Measurements from ENCODE around the gene PYGB.

Gene PYGB

GRCh38 chr20:25274481-25274880 lies 26.6 kb downstream of the PYGB start:
- no peak for DNase-seq (ENCODE audit: low read depth)
- no peak overlapping the region for H3K4me3 ChIP-seq (ENCODE audit: low read depth, low read length)
- TF ChIP-seq CTCF (conservative IDR thresholded peaks at IDR 0.05; ENCODE audit: low read depth, low read length), result no peak

GRCh38 chr20:25274891-25275812 lies 27.3 kb downstream of the PYGB start:
- H3K4me3 ChIP-seq (ENCODE audit: low read depth, low read length), result no peak overlapping the region
- no peak for TF ChIP-seq CTCF (conservative IDR thresholded peaks at IDR 0.05; ENCODE audit: low read depth, low read length)
- DNase-seq (ENCODE audit: low read depth), result no peak

- no peak overlapping the region for H3K4me3 ChIP-seq (ENCODE audit: low read depth, low read length)
- no peak for DNase-seq (ENCODE audit: low read depth)
- TF ChIP-seq CTCF (conservative IDR thresholded peaks at IDR 0.05; ENCODE audit: low read depth, low read length), result no peak
Observed at GRCh38 chr20:25275813-25276532, 28.1 kb downstream of the PYGB start.

GRCh38 chr20:25276533-25277050 lies 28.7 kb downstream of the PYGB start:
- H3K4me3 ChIP-seq (ENCODE audit: low read depth, low read length), result no peak overlapping the region
- no peak for TF ChIP-seq CTCF (conservative IDR thresholded peaks at IDR 0.05; ENCODE audit: low read depth, low read length)
- DNase-seq (ENCODE audit: low read depth), result no peak

- DNase-seq (ENCODE audit: low read depth), result no peak
- TF ChIP-seq CTCF (conservative IDR thresholded peaks at IDR 0.05; ENCODE audit: low read depth, low read length), result no peak
Observed at GRCh38 chr20:25277051-25277801, 29.3 kb downstream of the PYGB start.

GRCh38 chr20:25277941-25278521 lies 30.1 kb downstream of the PYGB start:
- no peak overlapping the region for H3K4me3 ChIP-seq (ENCODE audit: low read depth, low read length)
- DNase-seq (ENCODE audit: low read depth), result no peak
- TF ChIP-seq CTCF (conservative IDR thresholded peaks at IDR 0.05; ENCODE audit: low read depth, low read length), result no peak

More at GRCh38 chr20:25277051-25277801, 29.3 kb downstream of the PYGB start:
- no peak overlapping the region for H3K4me3 ChIP-seq (ENCODE audit: low read depth, low read length)
